NCI-H2107 (cell line): ENCODE results near the gene MCF2L.

Source experiments
- DNase-seq: peaks from one replicate; lab custom pipeline; 2025; lab: John Stamatoyannopoulos, UW

MCF2L gene

GRCh38 chr13:113031465-113031864, 62.5 kb downstream of the MCF2L start:
- DNase-seq: no peak

- no peak for DNase-seq
These were observed 63.3 kb downstream of the MCF2L start for GRCh38 chr13:113032291-113032690.

GRCh38 chr13:113033054-113033850, 64.2 kb downstream of the MCF2L start:
- DNase-seq: no peak

- DNase-seq: no peak
These were observed 65.6 kb downstream of the MCF2L start for GRCh38 chr13:113034451-113035212.

- no peak for DNase-seq
These were observed 66.3 kb downstream of the MCF2L start for GRCh38 chr13:113035213-113035800.

DNA sequence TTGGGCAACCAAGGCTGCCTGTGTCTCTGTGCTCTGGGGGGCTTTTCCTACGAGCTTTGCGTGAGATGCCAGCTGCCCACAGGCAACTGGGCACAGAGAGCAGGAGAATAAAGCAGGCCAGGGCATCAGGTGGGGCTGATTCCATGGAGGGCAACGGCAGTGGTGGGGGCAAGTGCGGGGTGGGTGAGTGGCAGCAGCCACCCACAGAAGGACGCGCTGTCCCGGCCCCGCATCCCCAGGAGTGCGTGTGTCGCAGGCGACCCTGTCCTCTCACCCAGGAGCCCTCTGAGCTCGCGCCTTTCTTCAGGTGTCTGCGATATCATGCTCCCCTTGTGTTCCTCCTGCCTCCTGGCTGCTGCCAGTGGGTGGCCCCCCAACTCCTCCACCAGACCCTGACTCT, 67.4 kb downstream of the MCF2L start:
- DNase-seq: no peak

DNA sequence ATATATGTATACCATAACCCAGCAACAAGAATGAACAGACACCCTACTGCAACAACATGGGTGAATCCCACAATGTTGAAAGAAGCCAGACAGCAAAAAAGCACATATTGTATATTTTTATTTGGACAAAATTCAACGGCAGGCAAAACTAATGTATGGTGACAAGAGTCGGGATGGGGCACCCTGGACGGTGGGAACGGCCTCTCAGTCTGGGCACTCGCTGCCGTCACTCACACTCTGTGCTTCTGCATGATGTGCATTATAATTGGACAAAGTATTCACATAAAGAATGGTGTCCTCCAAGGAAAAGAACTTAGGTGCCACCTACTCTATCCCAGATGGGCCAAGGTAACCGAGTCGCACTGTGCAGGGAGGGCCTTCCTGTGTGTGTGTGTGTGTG, 71.0 kb downstream of the MCF2L start:
- no peak for DNase-seq

DNA sequence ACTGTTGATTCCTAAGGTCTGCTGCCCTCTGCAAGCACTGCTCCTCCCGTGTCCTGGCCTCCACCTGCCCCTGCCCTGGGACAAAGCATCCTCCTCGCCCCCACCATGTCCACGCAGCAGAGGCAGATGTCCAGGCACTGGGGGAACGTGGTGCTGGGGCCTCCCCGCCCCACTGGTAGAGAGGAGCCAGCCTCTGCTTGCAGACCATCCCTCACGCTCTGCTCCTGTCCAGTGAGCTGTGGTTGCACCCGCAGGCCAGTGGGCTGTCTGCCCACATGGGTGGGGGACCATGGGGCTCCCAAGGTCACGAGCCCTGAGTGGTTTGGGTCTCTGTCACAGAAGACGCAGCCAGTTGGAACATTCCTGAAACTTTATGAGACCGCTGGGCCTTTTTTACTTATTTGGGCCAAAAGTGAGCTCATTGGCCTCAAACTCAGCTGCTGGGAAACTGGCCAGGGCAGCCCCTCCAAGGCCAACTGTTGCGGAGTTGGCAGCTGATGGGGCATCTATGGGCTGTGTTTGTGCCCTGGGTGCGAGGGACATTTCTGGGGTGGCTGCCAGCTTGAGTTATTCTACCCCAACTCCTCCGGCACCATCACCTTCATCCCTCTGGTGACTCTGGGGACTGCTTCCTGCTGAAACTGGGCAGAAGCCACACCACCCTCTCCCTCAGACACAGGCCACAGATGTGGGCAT, 71.7 kb downstream of the MCF2L start:
- no peak for DNase-seq

DNA sequence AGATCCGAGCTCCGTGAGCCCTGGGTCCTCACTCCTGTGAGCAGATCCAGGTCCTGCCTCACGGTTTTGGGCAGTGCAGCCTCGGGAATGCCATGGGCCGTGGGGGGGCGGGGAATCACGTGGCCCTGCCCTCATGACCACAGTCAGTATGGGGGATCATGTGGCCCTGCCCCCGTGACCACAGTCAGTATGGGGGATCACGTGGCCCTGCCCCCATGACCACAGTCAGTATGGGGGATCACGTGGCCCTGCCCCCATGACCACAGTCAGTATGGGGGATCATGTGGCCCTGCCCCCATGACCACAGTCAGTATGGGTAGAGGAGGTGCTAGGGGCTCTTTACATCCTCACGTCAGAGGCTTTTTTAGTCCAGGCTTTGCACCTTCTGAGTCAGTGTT, 72.3 kb downstream of the MCF2L start:
- no peak for DNase-seq

DNA sequence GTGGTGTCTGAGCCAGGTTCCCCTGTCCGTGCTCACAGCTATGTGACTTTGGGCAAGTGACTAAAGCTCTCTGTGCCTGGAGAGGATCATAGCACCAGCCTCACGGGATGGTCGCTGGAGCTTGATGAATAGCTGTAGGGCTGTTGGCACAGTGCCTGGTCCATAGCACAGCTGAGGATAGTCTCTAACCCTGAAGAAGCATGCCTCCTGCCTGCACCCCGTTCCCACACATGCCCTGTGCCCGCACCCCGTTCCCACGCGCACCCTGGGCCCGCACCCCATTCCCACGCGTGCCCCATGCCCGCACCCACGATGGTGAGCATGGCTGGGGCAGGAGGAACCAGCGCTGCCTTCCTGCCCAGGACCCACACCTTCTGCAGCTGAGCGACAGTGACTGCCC, 72.9 kb downstream of the MCF2L start:
- DNase-seq: no peak

DNA sequence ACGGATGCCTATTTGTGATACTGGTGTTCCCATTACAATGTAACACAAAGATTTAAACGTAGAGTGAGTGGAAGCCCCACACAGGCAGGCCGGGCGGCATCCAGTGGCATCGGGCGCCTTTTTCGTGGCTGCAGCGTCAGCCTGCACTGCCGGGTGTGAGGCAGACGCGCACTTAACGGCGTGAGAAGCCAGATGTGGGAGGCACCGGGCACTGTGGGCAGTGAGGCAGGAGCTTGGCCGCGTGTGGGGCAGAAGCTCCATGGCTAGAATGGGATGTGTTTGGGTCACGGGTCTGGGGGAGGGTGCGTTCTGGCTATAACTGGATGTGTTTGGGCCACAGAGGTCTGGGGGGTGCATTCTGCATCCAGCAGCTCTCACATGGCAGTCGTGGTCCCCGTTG, 73.4 kb downstream of the MCF2L start:
- DNase-seq: no peak

DNA sequence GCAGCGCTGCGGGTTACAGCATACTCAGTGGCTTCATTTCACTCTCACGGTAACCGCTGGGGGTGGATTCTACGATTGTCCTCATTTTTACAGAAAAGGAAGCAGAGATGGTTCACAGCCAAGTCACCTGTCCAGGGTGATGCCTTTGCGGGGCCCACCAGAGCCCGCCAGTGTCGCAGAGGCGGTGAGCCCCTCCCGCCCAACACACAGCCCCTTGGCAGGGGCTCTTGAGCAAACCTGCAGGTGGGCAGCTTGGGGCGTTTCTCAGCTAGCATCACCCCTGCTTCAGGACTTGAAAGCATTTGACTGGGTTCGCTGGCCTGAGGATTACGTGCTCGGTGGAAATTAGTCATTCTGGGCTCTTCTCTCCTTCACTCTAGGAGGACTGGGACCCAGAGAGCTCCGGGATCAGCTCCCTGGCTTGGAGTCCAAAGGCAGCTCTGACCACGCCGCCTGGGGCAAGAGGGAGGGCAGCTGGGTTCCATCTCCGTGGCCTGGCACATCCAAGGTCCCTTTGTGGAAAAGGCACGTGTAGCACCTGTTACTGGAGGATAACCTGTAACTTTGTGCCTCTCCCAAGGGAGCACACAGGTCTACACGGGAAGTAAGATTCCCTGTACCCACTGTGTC, 74.1 kb downstream of the MCF2L start:
- no peak for DNase-seq

DNA sequence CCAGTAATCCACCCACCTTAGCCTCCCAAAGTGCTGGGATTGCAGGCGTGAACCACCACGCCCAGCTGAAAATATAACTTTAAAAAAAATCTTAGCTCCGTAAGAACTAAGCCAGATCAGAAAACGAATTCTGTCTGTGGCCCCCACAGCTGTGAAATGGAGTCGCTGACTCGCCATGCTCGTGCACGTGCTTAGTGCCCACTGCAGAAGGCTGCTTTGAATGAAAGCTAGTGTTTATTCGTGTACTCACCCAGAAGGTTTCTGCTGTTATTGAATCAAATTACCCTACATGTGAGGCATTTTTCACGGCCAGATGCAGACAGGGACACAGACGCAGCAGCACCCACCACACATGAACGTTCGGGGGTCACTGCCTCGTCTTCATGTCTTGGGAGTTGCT, 74.9 kb downstream of the MCF2L start:
- DNase-seq: no peak

DNA sequence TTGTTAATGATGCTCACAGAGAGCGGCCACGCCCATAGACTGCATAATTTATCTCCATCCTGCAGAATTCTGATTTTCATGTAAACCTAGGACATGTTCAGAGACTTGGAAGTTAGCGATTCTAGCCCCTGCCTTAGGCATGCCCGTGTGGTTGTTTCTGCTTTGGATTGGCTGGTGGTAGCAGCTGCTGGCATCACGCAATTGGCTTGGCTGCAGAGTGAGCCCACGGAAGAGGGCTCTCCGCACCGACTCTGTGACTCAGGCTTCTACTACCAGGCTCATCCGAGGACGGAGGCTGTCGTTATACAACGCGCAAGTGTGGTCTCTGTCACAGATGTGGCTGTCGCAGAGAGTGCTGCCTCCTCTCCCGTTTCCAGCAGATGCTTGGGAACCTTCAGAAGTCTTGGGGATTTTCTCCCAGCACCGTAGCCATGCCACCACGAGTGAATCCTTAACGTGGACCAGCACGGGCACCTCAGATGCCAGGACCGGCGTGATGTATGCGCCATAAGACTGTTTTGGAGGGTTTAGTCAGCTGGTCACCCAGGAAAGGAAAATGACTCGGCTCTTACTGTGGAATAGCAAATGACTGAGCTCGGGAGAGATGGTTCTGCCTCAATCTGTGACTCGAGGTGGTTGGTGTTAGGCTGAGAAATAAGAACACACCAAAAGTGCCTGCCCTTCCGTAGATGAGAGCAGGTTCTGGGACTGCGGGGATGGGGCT, 75.5 kb downstream of the MCF2L start:
- DNase-seq: no peak

- no peak for DNase-seq
These were observed 76.5 kb downstream of the MCF2L start for GRCh38 chr13:113045251-113046127.

- no peak for DNase-seq
These were observed 77.3 kb downstream of the MCF2L start for GRCh38 chr13:113046128-113046882.

DNA sequence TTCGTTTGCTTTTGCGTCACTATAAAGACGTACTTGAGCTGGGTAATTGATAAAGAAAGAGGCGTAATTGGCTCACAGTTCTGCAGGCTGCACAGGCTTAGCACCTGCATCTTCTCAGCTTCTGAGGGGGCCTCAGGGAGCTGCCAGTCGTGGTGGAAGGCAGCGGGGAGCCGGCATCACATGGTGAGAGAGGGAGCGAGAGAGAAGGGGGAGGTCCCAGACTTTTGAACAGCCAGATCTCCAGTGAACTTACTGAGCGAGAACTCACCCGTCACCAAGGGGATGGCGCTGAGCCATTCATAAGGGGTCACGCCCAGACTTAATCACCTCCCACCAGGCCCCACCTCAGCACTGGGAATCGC, 77.8 kb downstream of the MCF2L start:
- DNase-seq: no peak

GRCh38 chr13:113047587-113047986, 78.6 kb downstream of the MCF2L start:
- DNase-seq: no peak

GRCh38 chr13:113048766-113049165, 79.8 kb downstream of the MCF2L start:
- no peak for DNase-seq

DNA sequence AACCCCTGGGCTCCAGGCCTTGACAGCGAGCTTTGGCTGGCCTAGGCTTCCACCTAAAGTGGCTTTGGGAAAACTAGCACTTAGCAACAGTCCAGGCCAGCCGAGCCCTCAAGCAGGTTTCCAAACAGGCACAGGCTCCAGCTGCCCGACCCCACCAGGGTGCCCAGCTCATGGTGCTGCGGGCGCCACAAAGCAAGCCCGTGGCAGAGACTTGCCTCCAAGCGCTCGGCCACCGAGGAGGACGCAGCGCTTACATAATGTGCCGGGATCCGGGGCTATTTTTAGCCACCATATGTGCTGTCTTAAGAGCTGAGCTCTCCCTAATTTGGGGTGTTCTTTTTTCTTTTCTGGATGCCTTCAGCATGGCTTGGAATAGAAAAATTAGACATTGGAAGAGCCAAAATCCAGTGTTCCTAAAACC, 80.5 kb downstream of the MCF2L start:
- DNase-seq: no peak
